Measurements from ENCODE around the gene GPR108. TPM values are rescaled to one million over a fixed set of nuclear protein-coding genes. Genes with fewer than 3 reads are reported as not detected.

The GPR108 gene
- polyA plus RNA-seq, 6 donors from 2014 or later = 55.2 to 122 (median 79.5) TPM

GRCh38 chr19:6680141-6680540 lies 57.2 kb downstream of the GPR108 start:
- H3K4me3 Mint-ChIP-seq = no peak overlapping the region
- DNase-seq = no peak
- ATAC-seq (ENCODE audit: low read depth in 2 of 2) = no peak
- H3K9me3 Mint-ChIP-seq = peaks cover 4 to 17% (median 5%) of the 10 kb centered on the region in 7 donors
- peaks cover 20 to 69% (median 47%) of the 10 kb centered on the region in 3 donors for H3K27me3 Mint-ChIP-seq
- H3K27ac Mint-ChIP-seq = no peak overlapping the region
- H3K36me3 Mint-ChIP-seq = peaks cover 0 to 4% of the 10 kb centered on the region in 2 donors
- H3K4me1 Mint-ChIP-seq = peaks cover 5 to 12% (median 8%) of the 10 kb centered on the region in 3 donors

Other genes with a start within 250 kb of the GPR108 start
- 1 to 10 TPM in 5 of 6 donors, under 1 TPM in 1; 0.89 to 5.9 (median 2.3) TPM for gene TUBB4A, start 235.3 kb downstream of the GPR108 start, polyA plus RNA-seq (ENCODE audit: low read depth in 6 of 6)
- gene TNFSF9, start 206.6 kb downstream of the GPR108 start, polyA plus RNA-seq (ENCODE audit: low read depth in 6 of 6) = 1 to 10 TPM in 3 of 6 donors, under 1 TPM in 3; 0.67 to 6.7 (median 1.1) TPM
- 1 to 10 TPM in 2 of 6 donors, under 1 TPM in 1, not detected in 3; 0.64 to 2.2 (median 1.7) TPM for gene CD70, start 146.4 kb downstream of the GPR108 start, polyA plus RNA-seq (ENCODE audit: low read depth in 6 of 6)
- gene TNFSF14, start 67.4 kb downstream of the GPR108 start, polyA plus RNA-seq (ENCODE audit: low read depth in 6 of 6) = under 1 TPM in 1 of 6 donors, not detected in 5; 0.29 TPM
- gene C3, start 16.9 kb downstream of the GPR108 start, polyA plus RNA-seq (ENCODE audit: low read depth in 6 of 6) = not detected
- gene TRIP10, start 2.1 kb upstream of the GPR108 start, polyA plus RNA-seq (ENCODE audit: low read depth in 6 of 6) = 1 to 10 TPM in 5 of 6 donors, not detected in 1; 2.7 to 5.1 (median 3.2) TPM
- 10 to 100 TPM in 5 of 6 donors, 1 to 10 TPM in 1; 7.5 to 39.5 (median 22.3) TPM for gene SH2D3A, start 29.9 kb upstream of the GPR108 start, polyA plus RNA-seq (ENCODE audit: low read depth in 6 of 6)
- gene VAV1, start 35.1 kb upstream of the GPR108 start, polyA plus RNA-seq (ENCODE audit: low read depth in 6 of 6) = 10 to 100 TPM; 17.9 to 34.0 (median 23.7) TPM
- gene ADGRE1, start 150.0 kb upstream of the GPR108 start, polyA plus RNA-seq (ENCODE audit: low read depth in 6 of 6) = under 1 TPM in 3 of 6 donors, not detected in 3; 0.44 to 0.67 (median 0.52) TPM

Data from naive B cell (primary cell).